Measurements from ENCODE around the gene AOAH. TPM values are rescaled to one million over a fixed set of nuclear protein-coding genes. Genes with fewer than 3 reads are reported as not detected.

AOAH gene
- total and polyA plus RNA-seq, 2 experiments from 2014 or later = not detected

DNA sequence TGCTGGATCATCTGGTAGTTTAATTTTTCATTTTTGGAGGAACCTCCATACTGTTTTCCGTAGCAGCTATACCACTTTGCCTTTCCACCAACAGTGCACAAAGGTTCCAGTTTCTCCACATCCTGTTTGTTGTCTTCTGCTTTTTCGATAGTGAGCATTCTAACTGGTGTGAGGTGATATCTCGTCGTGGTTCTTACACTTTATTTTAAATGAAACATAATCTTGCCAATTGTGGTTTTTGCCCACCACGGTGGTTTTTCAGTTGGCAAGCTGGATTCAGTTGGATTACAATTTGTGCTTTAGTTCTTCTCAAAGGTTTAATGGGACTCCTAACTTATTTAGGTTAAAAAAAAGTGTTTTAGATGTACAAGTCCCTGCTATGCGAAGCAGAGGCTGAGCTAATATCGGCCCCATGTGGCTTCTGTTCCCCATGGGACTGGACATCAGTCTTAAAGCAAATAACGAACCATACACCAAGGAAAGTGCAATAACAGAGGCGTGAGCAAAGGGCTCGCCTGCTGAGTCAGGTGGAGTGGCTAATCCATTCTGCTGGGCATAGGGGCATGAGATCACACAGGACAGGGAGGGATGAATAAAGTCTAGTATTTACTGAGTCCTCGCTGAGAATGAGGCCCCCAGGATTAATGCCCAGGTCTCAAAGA, 153.6 kb downstream of the AOAH start:
- H3K4me3 ChIP-seq = no peak overlapping the region
- no peak overlapping the region for H3K27ac ChIP-seq
- TF ChIP-seq, protein P1, sequence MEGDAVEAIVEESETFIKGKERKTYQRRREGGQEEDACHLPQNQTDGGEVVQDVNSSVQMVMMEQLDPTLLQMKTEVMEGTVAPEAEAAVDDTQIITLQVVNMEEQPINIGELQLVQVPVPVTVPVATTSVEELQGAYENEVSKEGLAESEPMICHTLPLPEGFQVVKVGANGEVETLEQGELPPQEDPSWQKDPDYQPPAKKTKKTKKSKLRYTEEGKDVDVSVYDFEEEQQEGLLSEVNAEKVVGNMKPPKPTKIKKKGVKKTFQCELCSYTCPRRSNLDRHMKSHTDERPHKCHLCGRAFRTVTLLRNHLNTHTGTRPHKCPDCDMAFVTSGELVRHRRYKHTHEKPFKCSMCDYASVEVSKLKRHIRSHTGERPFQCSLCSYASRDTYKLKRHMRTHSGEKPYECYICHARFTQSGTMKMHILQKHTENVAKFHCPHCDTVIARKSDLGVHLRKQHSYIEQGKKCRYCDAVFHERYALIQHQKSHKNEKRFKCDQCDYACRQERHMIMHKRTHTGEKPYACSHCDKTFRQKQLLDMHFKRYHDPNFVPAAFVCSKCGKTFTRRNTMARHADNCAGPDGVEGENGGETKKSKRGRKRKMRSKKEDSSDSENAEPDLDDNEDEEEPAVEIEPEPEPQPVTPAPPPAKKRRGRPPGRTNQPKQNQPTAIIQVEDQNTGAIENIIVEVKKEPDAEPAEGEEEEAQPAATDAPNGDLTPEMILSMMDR (IDR thresholded peaks at IDR 0.05; ENCODE audit: low read depth, low read length) = no peak
- no peaks in the 10 kb centered on the region for H3K27me3 ChIP-seq
- no peak for DNase-seq (ENCODE audit: low read depth in 1 of 2, low spot score in 1 of 2)
- no peaks in the 10 kb centered on the region for H3K36me3 ChIP-seq
- peaks cover 3% of the 10 kb centered on the region for H3K4me1 ChIP-seq (ENCODE audit: low read depth)
- H3K9me3 ChIP-seq (ENCODE audit: low read depth) = no peaks in the 10 kb centered on the region

DNA sequence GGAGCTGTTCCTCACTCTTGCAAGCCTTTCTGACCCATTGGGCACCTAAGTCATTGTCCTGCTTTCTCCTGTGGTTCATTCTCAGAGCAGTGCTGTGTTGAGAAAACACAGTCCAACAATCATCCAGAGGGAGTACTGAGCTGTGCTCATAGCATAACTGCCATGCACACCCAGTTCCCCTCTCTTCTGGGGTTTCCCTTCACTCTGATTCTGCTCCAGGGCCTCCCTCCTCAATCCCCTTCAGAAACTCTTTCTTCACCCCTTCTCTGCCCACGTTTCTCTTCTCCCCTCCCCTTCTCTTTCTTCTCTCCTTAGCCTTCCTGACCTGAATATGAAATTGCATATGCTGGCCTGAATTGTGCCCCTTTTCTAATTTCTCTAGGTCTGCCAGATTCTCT, 155.8 kb downstream of the AOAH start:
- DNase-seq (ENCODE audit: low read depth in 1 of 2, low spot score in 1 of 2) = no peak
- no peaks in the 10 kb centered on the region for H3K9me3 ChIP-seq (ENCODE audit: low read depth)
- no peak overlapping the region for H3K27ac ChIP-seq
- H3K36me3 ChIP-seq = no peaks in the 10 kb centered on the region
- TF ChIP-seq, protein P1 (IDR thresholded peaks at IDR 0.05; ENCODE audit: low read depth, low read length) = no peak
- H3K27me3 ChIP-seq = no peaks in the 10 kb centered on the region
- H3K4me3 ChIP-seq = no peak overlapping the region
- H3K4me1 ChIP-seq (ENCODE audit: low read depth) = peaks cover 20% of the 10 kb centered on the region

DNA sequence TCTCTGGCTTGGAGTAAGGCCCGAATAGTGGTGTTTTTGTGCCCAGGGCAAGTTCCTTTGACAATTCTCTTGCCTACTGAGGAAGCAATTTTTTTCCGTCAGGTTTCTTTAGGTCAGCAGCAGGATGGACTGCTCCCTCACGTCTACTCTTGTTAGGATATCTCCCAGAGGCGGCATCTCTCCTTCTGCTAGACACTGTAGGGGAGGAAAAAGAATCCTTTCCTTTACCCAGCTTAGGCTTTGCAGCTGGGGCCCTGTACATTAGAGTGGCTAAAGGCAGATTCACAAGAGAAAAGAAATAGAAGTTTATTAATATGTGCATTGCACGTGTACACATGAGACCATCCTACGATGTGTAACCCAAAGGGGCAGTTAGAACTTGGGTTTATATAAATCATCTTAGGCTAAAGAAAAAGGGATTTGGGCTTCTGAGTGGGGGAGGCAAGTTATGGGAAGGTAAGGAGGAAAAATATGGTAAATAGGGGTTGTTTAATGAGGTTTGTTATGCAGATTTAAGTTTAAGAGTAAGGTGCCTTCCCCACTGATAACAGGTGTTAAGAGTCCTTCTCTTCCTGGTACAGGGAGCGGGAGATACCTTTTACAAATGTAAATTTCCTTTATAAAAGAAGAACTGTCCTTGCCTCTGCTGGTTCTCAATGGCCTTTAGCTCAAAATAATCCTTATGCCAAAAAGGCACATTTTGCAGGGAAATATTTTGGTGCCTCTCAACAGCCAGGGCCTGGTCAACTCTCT, 156.4 kb downstream of the AOAH start:
- Histone ChIP-seq H3K4me3 (no peak overlapping the region), H3K9me3 (ENCODE audit: low read depth) (no peaks in the 10 kb centered on the region), H3K36me3 (no peaks in the 10 kb centered on the region), H3K27me3 (no peaks in the 10 kb centered on the region), H3K4me1 (ENCODE audit: low read depth) (peaks cover 23% of the 10 kb centered on the region), H3K27ac (no peak overlapping the region)
- TF ChIP-seq, protein P1 (IDR thresholded peaks at IDR 0.05; ENCODE audit: low read depth, low read length) = no peak
- no peak for DNase-seq (ENCODE audit: low read depth in 1 of 2, low spot score in 1 of 2)

DNA sequence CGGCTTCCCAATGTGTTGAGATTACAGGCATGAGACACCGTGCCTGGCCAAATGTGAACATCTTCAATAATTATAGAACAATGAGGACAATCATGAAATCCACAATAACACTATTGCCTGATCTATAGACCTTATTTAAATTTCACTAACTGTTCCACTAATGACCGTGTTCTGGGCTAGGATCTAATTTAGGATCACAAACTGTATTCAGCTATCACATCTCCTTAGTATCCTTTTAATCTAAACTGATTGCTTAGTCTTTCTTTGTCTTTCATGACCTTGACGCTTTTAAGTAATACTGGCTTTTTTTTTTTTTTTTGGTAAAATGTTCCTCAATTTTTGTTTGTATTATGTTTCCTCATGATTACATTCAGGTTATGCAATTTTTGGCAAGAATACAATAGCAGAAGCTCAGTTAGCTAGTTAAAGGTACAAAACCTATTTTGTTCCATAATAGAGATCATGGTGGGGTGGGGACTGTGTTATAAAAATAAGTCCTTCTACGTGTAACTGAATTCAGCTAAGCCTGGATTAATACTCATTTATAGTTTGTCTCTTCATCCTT, 158.4 kb downstream of the AOAH start:
- peak in 1 of 2 donors; percentile 38 for DNase-seq (ENCODE audit: low read depth in 1 of 2, low spot score in 1 of 2)
- Histone ChIP-seq H3K27ac (no peak overlapping the region), H3K9me3 (ENCODE audit: low read depth) (no peaks in the 10 kb centered on the region), H3K4me3 (no peak overlapping the region), H3K36me3 (no peaks in the 10 kb centered on the region), H3K4me1 (ENCODE audit: low read depth) (peaks cover 23% of the 10 kb centered on the region), H3K27me3 (no peaks in the 10 kb centered on the region)
- TF ChIP-seq, protein P1 (IDR thresholded peaks at IDR 0.05; ENCODE audit: low read depth, low read length) = no peak

DNA sequence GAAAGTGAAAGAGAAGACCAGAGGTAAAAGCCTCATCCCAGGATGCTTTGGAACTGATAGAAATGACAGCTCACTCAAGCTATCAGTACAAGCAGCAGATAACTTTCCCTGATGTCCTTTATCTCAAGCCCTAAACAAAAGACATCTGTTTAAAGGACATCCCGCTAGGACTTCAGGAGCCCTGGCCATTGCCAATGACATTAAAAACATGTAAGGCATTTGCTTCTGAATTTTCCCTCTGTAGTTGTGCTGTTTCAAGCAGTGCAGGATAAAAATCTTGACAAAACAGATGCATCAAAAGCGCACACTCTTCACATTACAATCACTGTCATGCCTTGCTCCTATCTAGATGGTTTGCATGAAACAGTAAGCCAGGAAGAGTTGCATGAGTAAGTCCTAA, 159.8 kb downstream of the AOAH start:
- no peak overlapping the region for H3K4me3 ChIP-seq
- no peak for DNase-seq (ENCODE audit: low read depth in 1 of 2, low spot score in 1 of 2)
- H3K27ac ChIP-seq = peak overlapping the region; percentile 93
- TF ChIP-seq, protein P1 (IDR thresholded peaks at IDR 0.05; ENCODE audit: low read depth, low read length) = no peak
- peaks cover 23% of the 10 kb centered on the region for H3K4me1 ChIP-seq (ENCODE audit: low read depth)
- H3K9me3 ChIP-seq (ENCODE audit: low read depth) = no peaks in the 10 kb centered on the region
- no peaks in the 10 kb centered on the region for H3K36me3 ChIP-seq
- H3K27me3 ChIP-seq = no peaks in the 10 kb centered on the region

Data from cardiac muscle cell (in vitro differentiated cells and primary cell).